Kidney capillary endothelial cell (primary cell): ENCODE results near the gene LYPD6B.

Experiments used
- DNase-seq: peaks from one replicate; pipeline ENCODE4 v3.0.0-alpha.2; 2018; ENCODE audit warnings: low spot score

LYPD6B gene

GRCh38 chr2:149122516-149122915, 84.0 kb downstream of the LYPD6B start:
- no peak for DNase-seq

- DNase-seq = no peak
Measured at GRCh38 chr2:149125031-149125725, 86.7 kb downstream of the LYPD6B start.

GRCh38 chr2:149129433-149129832, 90.9 kb downstream of the LYPD6B start:
- DNase-seq = no peak

GRCh38 chr2:149132339-149132738, 93.8 kb downstream of the LYPD6B start:
- DNase-seq = no peak

- no peak for DNase-seq
Measured at GRCh38 chr2:149132901-149133300, 94.4 kb downstream of the LYPD6B start.

GRCh38 chr2:149134335-149134923, 95.9 kb downstream of the LYPD6B start:
- DNase-seq = no peak

GRCh38 chr2:149136111-149136510, 97.6 kb downstream of the LYPD6B start:
- DNase-seq = no peak

- no peak for DNase-seq
Measured at GRCh38 chr2:149141046-149141445, 102.5 kb downstream of the LYPD6B start.

- DNase-seq = no peak
Measured at GRCh38 chr2:149143734-149144133, 105.2 kb downstream of the LYPD6B start.

GRCh38 chr2:149145314-149146295, 107.1 kb downstream of the LYPD6B start:
- DNase-seq = no peak

- DNase-seq = no peak
Measured at GRCh38 chr2:149146876-149147275, 108.4 kb downstream of the LYPD6B start.

GRCh38 chr2:149148194-149149006, 109.9 kb downstream of the LYPD6B start:
- DNase-seq = no peak

- DNase-seq = no peak
Measured at GRCh38 chr2:149149007-149149297, 110.5 kb downstream of the LYPD6B start.

- no peak for DNase-seq
Measured at GRCh38 chr2:149152469-149152953, 114.0 kb downstream of the LYPD6B start.

GRCh38 chr2:149155196-149155969, 116.9 kb downstream of the LYPD6B start:
- DNase-seq = no peak

GRCh38 chr2:149155988-149156387, 117.5 kb downstream of the LYPD6B start:
- DNase-seq = no peak

GRCh38 chr2:149156971-149157740, 118.7 kb downstream of the LYPD6B start:
- DNase-seq = no peak

GRCh38 chr2:149158957-149159356, 120.5 kb downstream of the LYPD6B start:
- DNase-seq = no peak

GRCh38 chr2:149160195-149160594, 121.7 kb downstream of the LYPD6B start:
- no peak for DNase-seq

- no peak for DNase-seq
Measured at GRCh38 chr2:149160701-149161217, 122.3 kb downstream of the LYPD6B start.
